ENCODE measurements around the gene ST8SIA6.

- TF ChIP-seq CTCF (IDR thresholded peaks at IDR 0.05) (no peak), POLR2A (IDR thresholded peaks at IDR 0.05) (no peak)
Observed at GRCh38 chr10:17352583-17352982, 101.8 kb downstream of the ST8SIA6 start.
